GM10248 (cell line): ENCODE results near the gene GALNT9.

Experiments
- CTCF ChIA-PET: fragments of 300-600 bp; sonication (Branson Sonifier 250); formaldehyde crosslinking; extraction: SDS; loops from one replicate; lab custom pipeline; 2021; ENCODE audit warnings: antibody characterized with exemption; lab: Yijun Ruan, JAX
- POLR2A ChIA-PET: fragments of 350-650 bp; sonication (Branson Sonifier 250); formaldehyde crosslinking; extraction: SDS; loops from one replicate; lab custom pipeline; 2020; ENCODE audit warnings: antibody characterized with exemption; lab: Yijun Ruan, JAX
- DNase-seq: peaks from one replicate; pipeline ENCODE4 v3.0.0; 2012; ENCODE audit errors: extremely low spot score
- CTCF ChIP-seq: IDR thresholded peaks from 2 replicates; pipeline ENCODE4 v1.5.1; 2012; ENCODE audit warnings: mild to moderate bottlenecking, low read depth; ENCODE audit errors: extremely low read depth, missing control alignments, control extremely low read depth

Gene GALNT9

DNA sequence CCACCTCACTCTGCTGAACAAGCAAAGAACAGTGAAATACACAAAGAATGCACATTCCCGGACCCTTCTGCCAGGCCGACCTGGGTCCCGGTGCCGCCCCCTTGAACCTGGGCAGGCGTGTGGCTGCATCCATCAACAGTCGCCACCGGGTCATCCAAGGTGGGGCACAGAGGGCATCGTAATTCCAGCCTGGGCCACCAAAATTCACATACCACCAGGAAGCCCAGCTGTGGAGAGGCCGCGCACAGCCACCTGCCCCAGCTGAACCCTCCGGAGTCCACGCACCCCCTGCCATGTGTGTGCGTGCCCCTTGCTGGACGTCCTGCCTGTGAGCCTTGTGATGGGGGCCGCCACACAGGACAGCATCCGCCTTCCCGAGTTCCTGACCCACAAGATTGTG, 99.5 kb downstream of the GALNT9 start:
- POLR2A ChIA-PET, result no interaction called here
- TF ChIP-seq CTCF, result no peak
- CTCF ChIA-PET, result no interaction called here
- DNase-seq, result no peak

- no peak for DNase-seq
- CTCF ChIA-PET, result no interaction called here
- POLR2A ChIA-PET, result no interaction called here
- no peak for TF ChIP-seq CTCF
Observed at GRCh38 chr12:132229193-132229760, 100.1 kb downstream of the GALNT9 start.

DNA sequence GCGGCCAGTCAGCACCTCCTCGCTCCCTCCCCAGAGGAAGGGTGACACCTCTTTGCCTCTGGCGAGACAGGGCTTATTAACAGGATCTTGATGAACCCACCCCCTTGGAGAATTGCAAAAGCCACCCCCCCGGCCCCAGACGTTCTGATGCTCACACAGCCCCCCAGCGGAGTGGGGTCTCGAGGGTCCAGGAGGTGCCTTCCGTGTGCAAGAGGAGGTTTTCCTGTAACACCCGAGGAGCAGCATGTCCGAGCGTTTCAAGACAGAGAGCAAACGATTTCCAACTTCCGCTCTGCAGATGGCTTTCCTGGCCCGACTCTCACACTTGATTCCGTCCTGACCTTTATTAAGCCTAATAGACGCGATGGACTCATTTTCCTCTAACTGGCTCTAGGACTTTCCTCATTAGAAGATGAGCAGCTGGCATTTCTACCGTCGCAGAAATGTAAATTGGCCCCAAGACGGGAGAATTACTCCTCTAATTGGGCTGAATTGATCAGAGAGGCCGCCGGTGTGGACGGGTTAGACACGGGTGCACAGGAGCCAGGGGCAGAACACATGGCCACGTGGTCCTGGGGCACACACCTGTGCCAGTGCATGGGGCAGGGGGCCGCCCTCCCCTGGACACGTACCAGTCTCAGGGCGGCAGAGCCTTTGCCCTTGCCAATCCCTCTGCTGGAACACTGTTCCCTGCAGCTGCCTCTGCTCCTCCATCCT, 100.8 kb downstream of the GALNT9 start:
- no peak for TF ChIP-seq CTCF
- ChIA-PET POLR2A (no interaction called here), CTCF (no interaction called here)
- DNase-seq, result no peak

- POLR2A ChIA-PET, result no interaction called here
- TF ChIP-seq CTCF, result no peak
- no peak for DNase-seq
- CTCF ChIA-PET, result no interaction called here
Observed at GRCh38 chr12:132227782-132228475, 101.5 kb downstream of the GALNT9 start.

DNA sequence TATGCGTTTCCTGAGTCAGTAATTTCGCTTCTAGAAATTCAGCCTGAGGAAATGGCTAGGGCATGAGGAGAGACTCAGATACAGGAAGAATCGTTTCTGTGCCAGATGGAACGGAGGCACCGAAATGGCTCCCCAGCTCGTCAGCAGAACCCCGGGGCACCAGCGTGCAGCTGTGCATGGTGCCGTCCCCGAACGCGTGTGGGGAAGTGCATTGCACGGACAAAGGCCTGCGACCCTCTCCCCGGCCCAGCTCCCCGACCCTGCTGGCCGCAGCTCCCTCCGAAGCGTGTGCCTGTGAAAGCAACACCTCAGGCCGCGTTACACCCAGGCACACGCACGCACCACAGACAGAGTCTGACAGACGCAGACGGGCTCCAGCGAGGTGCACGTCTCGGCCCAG, 102.3 kb downstream of the GALNT9 start:
- POLR2A ChIA-PET, result no interaction called here
- TF ChIP-seq CTCF, result no peak
- no peak for DNase-seq
- CTCF ChIA-PET, result no interaction called here

GRCh38 chr12:132226604-132227003, 102.8 kb downstream of the GALNT9 start:
- ChIA-PET CTCF (no interaction called here), POLR2A (no interaction called here)
- DNase-seq, result no peak
- no peak for TF ChIP-seq CTCF
